ENCODE data around the gene HIVEP3. TPM values are rescaled to one million over a fixed set of nuclear protein-coding genes. Genes with fewer than 3 reads are reported as not detected.
A peak's percentile ranks its signal among the peaks of the same experiment; 100 is the strongest.

The HIVEP3 gene
- total and polyA plus RNA-seq, 2 donors = 2.8 to 3.1 TPM

DNA sequence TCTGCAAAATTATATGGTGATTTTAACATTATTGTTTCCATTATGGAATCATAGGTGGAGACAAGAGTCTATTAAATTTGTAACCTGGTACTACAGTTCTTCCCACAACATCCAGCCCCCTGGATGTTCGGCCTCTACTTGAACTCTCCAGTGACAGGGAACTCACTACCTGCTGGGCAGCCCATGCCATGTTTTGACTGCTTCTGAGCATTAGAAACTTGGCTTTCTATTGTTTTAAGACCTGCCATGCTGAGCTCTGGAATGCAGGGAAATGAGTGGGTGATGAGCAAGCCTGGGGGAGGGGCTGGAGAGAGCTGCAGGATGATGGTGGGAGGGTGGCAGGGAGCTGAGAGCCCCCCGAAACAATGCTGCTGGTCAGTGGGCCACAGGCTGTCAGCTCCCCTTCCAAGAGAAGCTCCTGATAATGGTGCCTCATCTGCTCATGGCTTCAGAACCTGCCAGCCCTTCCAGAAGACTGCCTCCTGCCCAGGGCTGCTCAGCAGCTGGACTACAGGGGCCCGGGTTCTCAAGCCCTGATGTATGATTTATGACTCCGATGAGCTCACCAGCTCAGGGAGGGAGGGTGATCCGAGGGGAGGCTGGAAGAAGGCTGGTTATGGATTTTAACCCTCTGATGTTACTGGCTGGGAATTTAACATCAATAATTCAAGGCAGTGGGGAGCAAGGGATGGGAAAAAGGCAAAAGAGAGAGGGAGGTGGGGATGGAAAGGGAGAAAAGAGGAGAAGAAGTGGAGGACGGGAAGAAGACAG, 205.0 kb downstream of the HIVEP3 start:
- Histone ChIP-seq H3K27ac (ENCODE audit: low read depth) (no peak overlapping the region), H3K4me3 (ENCODE audit: low read depth, low read length) (no peak overlapping the region), H3K36me3 (ENCODE audit: insufficient read depth) (no peaks in the 10 kb centered on the region), H3K4me1 (ENCODE audit: insufficient read depth) (no peaks in the 10 kb centered on the region)
- 42% methylated on average over 6 of the region's 6 CpGs for WGBS
- peak; percentile 65 for DNase-seq (ENCODE audit: extremely low spot score)

DNA sequence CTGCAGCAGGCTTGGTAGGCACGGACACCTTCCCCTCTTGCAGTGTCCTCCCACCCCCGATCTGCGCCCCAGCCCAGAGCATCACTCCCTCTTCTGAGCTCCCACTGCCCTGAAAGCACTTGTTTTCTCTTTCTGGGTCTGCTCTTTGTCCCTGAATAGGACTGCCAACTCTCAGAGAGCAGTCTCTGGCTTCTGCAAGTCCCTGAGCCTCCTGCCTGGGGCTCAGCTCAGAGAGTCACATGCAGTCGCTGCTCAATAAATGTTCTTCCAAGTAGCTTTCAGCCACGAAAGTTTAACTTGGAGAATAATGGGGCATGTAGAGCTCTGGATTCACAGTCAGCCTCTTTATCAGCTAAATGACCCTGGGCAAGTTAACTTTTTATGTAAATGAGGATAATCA, 205.6 kb downstream of the HIVEP3 start:
- H3K4me1 ChIP-seq (ENCODE audit: insufficient read depth) = no peaks in the 10 kb centered on the region
- H3K4me3 ChIP-seq (ENCODE audit: low read depth, low read length) = no peak overlapping the region
- no peak for DNase-seq (ENCODE audit: extremely low spot score)
- no peaks in the 10 kb centered on the region for H3K36me3 ChIP-seq (ENCODE audit: insufficient read depth)
- H3K27ac ChIP-seq (ENCODE audit: low read depth) = no peak overlapping the region
- 86% methylated on average over 5 of the region's 5 CpGs for WGBS

DNA sequence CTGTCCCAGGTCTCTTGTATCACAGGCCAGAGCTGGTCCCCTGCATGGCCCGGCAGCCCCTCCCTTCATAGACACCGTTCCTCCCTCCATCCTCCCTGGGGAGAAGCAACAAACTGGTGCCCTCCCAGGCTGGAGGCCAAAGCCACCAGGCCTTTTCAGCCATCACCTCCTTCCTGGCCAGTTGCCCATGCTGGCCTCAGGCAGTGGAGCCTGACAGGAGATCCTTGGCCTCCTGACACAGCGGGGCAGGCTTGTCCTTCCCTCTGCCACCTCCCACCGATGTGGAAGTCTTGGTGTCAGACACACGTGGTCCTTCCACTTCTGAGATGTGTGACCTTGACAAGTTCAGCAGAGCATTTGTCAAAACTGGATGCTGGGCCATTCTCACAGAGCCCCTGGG, 206.0 kb downstream of the HIVEP3 start:
- DNase-seq (ENCODE audit: extremely low spot score) = no peak
- H3K36me3 ChIP-seq (ENCODE audit: insufficient read depth) = no peaks in the 10 kb centered on the region
- H3K27ac ChIP-seq (ENCODE audit: low read depth) = no peak overlapping the region
- WGBS = 65% methylated on average over 5 of the region's 5 CpGs
- H3K4me1 ChIP-seq (ENCODE audit: insufficient read depth) = no peaks in the 10 kb centered on the region
- no peak overlapping the region for H3K4me3 ChIP-seq (ENCODE audit: low read depth, low read length)

DNA sequence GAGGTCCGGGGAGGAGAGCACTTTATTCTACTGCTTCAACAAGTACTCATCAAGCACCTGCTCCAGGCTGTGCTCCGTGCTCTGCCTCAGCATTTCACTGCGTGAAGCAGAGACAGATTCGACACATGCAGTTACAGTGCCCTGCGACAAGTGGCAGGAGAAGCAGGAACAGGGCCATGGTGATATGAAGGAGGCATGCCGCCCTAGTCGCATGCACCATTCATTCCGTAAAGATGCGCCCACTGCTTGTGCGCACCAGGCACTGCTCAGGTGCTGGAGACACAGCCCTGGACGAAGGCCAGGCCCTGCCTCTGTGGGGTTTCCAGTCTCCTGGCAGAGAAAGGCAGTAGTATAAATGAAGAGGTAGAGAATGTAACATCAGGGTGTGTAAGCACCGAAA, 206.6 kb downstream of the HIVEP3 start:
- WGBS = 96% methylated on average over 12 of the region's 12 CpGs
- H3K4me3 ChIP-seq (ENCODE audit: low read depth, low read length) = no peak overlapping the region
- H3K27ac ChIP-seq (ENCODE audit: low read depth) = no peak overlapping the region
- no peaks in the 10 kb centered on the region for H3K36me3 ChIP-seq (ENCODE audit: insufficient read depth)
- no peaks in the 10 kb centered on the region for H3K4me1 ChIP-seq (ENCODE audit: insufficient read depth)
- no peak for DNase-seq (ENCODE audit: extremely low spot score)

DNA sequence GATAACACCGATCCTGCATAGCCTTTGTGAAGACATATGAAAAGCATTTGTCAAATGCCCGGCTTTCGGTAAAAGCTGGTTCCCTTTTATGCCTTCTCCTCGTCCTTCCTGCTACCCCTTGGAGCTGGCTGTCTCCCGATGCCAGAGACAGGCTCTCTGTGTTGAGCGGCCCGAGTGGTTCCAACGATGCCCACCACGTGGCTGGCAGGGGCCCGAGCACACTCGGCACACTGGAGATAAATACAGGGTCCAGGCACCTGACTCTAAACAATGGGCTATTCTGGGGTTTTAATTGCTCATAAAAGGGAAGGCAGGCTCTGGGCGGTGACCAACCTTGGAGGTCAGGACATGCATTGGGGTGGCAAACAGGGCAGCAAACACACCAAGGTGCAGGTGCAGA, 207.1 kb downstream of the HIVEP3 start:
- DNase-seq (ENCODE audit: extremely low spot score) = no peak
- WGBS = 88% methylated on average over 12 of the region's 12 CpGs
- no peaks in the 10 kb centered on the region for H3K36me3 ChIP-seq (ENCODE audit: insufficient read depth)
- H3K27ac ChIP-seq (ENCODE audit: low read depth) = no peak overlapping the region
- H3K4me3 ChIP-seq (ENCODE audit: low read depth, low read length) = no peak overlapping the region
- H3K4me1 ChIP-seq (ENCODE audit: insufficient read depth) = no peaks in the 10 kb centered on the region

DNA sequence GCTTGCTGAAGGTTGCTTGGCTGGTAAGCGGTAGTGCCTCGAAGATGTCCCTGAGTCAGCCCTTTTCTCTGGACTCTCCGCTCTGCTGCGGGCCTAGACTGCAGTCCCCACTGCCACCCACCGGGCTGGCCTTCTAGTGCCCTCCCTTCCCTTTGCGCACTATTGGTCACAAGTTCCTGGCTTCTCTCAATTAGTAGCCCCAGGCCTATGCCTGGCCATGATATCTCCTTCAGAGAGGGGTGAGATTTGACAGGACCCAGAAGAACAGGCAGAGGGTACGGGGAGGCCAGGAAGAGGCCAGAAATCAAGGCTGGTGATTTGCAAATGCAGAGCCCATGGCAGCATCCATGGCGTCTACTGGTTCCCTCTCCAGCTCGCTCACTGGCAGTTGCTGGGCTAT, 207.7 kb downstream of the HIVEP3 start:
- no peak for DNase-seq (ENCODE audit: extremely low spot score)
- Histone ChIP-seq H3K4me3 (ENCODE audit: low read depth, low read length) (no peak overlapping the region), H3K27ac (ENCODE audit: low read depth) (no peak overlapping the region), H3K36me3 (ENCODE audit: insufficient read depth) (no peaks in the 10 kb centered on the region), H3K4me1 (ENCODE audit: insufficient read depth) (no peaks in the 10 kb centered on the region)
- WGBS = 90% methylated on average over 9 of the region's 9 CpGs

DNA sequence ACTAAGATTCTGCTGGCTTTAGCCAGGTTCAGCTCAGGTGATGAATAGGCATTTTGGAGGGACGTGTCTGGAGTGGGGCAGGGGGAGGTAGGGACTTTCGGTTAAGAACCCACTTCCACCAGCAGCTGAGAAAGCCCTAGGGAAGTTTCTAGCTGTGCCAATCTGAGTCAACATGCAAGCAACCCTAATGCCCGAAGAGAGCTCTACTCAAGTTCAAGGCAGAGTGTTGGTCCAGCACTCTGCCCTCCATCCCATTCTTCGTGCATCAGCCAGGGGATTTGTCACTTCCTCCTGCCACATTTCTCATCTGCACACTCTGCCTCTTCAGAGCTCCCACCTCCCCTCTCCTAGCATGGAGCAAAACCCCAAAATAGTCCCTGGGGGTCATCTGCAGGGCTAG, 208.8 kb downstream of the HIVEP3 start:
- no peaks in the 10 kb centered on the region for H3K4me1 ChIP-seq (ENCODE audit: insufficient read depth)
- H3K36me3 ChIP-seq (ENCODE audit: insufficient read depth) = no peaks in the 10 kb centered on the region
- WGBS = 81% methylated on average over 4 of the region's 4 CpGs
- no peak for DNase-seq (ENCODE audit: extremely low spot score)
- no peak overlapping the region for H3K4me3 ChIP-seq (ENCODE audit: low read depth, low read length)
- no peak overlapping the region for H3K27ac ChIP-seq (ENCODE audit: low read depth)

DNA sequence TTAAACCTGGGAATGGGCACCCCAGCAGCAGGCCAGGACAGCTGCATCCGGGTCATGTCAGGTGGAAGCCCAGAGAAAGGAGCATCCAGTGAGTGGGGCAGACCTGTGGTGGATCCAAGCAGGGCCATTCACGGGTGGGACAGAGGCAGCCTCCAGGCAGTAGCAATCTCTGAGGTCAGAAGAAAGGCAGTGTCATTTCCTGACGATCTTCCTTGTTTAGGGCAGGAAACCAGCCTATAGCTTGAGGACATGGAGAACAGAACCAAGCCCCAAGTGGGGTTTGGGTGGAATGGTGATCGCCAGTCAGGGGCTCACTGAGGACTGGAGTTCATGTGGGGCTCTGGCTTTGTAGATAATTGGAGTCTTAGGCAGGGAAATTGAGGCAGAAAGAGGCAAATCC, 209.4 kb downstream of the HIVEP3 start:
- H3K27ac ChIP-seq (ENCODE audit: low read depth) = no peak overlapping the region
- H3K4me1 ChIP-seq (ENCODE audit: insufficient read depth) = no peaks in the 10 kb centered on the region
- WGBS = 89% methylated on average over 4 of the region's 4 CpGs
- H3K36me3 ChIP-seq (ENCODE audit: insufficient read depth) = no peaks in the 10 kb centered on the region
- no peak for DNase-seq (ENCODE audit: extremely low spot score)
- H3K4me3 ChIP-seq (ENCODE audit: low read depth, low read length) = no peak overlapping the region

DNA sequence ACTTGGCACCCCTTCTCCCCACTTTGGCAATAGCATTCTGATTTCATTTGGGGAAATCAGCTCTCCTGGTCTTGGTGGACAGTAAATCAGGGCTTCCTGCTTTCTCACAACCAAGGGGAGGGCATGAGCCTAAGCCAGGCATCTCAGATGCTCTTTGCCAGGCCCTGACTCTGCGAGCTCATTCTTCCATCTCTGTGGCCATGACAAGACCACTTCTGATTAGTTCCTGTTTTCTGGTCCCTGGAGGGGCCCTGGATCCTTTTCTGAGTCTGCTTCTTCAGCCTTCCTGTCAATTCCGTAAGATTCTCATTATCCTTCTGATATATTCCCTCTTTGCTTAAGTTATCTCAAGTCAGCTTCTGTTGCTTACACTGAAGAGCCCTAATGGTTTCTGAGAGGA, 210.4 kb downstream of the HIVEP3 start:
- Histone ChIP-seq H3K27ac (ENCODE audit: low read depth) (no peak overlapping the region), H3K4me1 (ENCODE audit: insufficient read depth) (no peaks in the 10 kb centered on the region), H3K4me3 (ENCODE audit: low read depth, low read length) (no peak overlapping the region), H3K36me3 (ENCODE audit: insufficient read depth) (no peaks in the 10 kb centered on the region)
- DNase-seq (ENCODE audit: extremely low spot score) = no peak
- WGBS = 84% methylated on average over 2 of the region's 2 CpGs

DNA sequence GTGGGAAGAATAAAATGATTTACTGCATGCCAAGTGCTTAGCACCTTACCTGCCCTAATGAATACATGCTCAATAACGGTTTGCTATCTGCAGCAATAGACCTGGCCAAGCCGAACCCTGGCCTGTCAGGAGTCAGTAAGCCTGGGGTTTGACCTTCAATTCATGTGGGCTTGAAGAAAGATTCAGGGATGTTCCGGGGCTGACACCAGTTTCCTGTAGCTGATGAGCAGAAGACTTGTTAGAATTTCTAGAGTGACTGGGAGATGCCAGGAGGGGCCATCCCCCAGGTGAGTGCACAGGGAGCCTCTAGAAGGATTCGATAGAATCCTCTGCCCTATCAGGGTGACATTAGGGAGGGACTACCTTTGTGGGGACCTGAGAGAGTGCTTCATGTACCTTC, 210.9 kb downstream of the HIVEP3 start:
- no peak for DNase-seq (ENCODE audit: extremely low spot score)
- no peak overlapping the region for H3K27ac ChIP-seq (ENCODE audit: low read depth)
- H3K36me3 ChIP-seq (ENCODE audit: insufficient read depth) = no peaks in the 10 kb centered on the region
- H3K4me1 ChIP-seq (ENCODE audit: insufficient read depth) = no peaks in the 10 kb centered on the region
- WGBS = 93% methylated on average over 4 of the region's 4 CpGs
- no peak overlapping the region for H3K4me3 ChIP-seq (ENCODE audit: low read depth, low read length)

DNA sequence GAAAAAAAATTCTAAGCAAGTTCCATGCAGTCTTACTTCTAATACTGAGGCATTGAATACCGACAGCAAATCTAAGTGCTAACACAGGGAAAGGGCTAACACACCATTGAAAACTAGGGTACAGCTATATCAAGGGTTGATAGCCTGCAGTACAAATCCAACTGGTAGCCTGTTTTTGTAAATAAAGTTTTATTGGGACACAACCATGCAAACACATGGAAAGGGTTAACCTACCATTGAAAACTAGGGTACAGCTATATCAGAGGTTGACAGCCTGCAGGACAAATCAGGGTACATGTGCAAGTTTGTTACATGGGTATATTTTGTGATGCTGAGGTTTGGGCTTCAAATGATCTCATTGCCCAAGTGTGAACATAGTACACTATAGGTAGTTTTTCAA, 212.9 kb downstream of the HIVEP3 start:
- WGBS = 89% methylated on average over 1 of the region's 1 CpG
- Histone ChIP-seq H3K4me1 (ENCODE audit: insufficient read depth) (no peaks in the 10 kb centered on the region), H3K4me3 (ENCODE audit: low read depth, low read length) (no peak overlapping the region), H3K27ac (ENCODE audit: low read depth) (no peak overlapping the region), H3K36me3 (ENCODE audit: insufficient read depth) (no peaks in the 10 kb centered on the region)
- no peak for DNase-seq (ENCODE audit: extremely low spot score)

DNA sequence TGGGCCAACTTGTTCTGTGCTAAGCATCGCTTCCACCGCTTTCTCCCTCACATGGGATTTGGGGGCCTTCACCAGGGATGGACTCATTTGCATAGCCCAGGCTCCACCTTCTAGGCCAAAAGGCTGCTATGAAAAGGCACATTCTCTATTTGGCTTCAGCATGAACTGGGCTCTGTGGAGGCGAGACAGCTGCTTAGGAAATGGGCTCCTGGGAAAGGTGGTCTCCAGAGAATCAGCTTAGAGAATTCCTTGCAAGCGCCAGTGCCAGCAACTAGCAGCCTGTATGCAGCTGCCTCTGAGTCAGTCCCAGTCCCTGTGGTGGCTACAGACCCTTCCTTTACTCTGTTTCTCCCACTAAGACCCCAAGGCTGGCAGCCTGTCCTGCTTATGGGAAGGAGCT, 214.5 kb downstream of the HIVEP3 start:
- Histone ChIP-seq H3K36me3 (ENCODE audit: insufficient read depth) (no peaks in the 10 kb centered on the region), H3K4me1 (ENCODE audit: insufficient read depth) (no peaks in the 10 kb centered on the region), H3K27ac (ENCODE audit: low read depth) (no peak overlapping the region), H3K4me3 (ENCODE audit: low read depth, low read length) (no peak overlapping the region)
- DNase-seq (ENCODE audit: extremely low spot score) = no peak
- 96% methylated on average over 4 of the region's 4 CpGs for WGBS

DNA sequence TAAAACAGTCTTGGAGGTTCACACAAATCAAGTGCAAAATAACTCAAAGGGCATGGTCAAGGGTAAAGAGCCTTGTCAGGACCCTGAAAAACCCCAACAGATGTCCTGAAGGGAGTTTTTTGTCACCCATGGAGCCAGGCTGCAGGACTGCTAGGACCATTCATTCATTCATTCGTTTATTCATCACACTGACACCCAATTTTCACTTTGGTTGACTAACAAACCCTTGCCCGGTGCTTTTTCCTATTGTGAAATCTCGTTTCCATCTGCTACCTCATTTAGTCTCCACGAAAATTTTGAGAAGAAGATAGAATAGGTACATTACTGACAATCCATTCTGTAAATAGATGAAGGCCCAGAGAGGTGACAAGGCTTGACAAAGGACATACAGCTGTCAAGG, 216.0 kb downstream of the HIVEP3 start:
- no peak for DNase-seq (ENCODE audit: extremely low spot score)
- H3K36me3 ChIP-seq (ENCODE audit: insufficient read depth) = no peaks in the 10 kb centered on the region
- no peaks in the 10 kb centered on the region for H3K4me1 ChIP-seq (ENCODE audit: insufficient read depth)
- WGBS = 83% methylated on average over 4 of the region's 4 CpGs
- no peak overlapping the region for H3K27ac ChIP-seq (ENCODE audit: low read depth)
- no peak overlapping the region for H3K4me3 ChIP-seq (ENCODE audit: low read depth, low read length)

DNA sequence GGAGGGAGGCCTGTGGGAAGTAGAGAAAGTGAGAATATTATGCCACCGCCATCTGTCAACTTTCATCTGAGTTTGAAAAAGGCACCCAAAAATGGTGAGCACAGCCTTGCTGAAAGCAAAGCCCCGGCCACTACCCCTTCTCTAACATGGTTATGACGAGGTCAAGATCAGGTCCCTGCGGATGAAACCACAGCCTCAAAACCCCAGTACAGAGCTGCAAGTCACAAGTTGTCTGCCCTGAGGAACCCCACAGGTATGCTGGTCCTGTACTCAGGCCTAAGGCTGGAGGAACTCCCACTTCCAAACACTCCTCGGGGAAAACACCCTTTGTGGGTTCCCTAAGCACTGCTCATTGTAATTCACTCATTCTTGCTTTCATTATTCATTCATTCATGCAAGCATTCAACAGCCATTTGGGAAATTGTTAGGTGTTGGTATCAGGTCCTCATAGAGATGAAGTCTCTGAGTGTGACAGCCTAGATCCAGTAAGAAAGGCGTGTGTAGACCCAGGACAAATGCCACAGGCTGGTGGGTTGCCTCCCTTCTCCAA, 217.7 kb downstream of the HIVEP3 start:
- WGBS = 82% methylated on average over 6 of the region's 6 CpGs

More for the DNA sequence above, 217.7 kb downstream of the HIVEP3 start:
- Histone ChIP-seq H3K36me3 (ENCODE audit: insufficient read depth) (no peaks in the 10 kb centered on the region), H3K4me1 (ENCODE audit: insufficient read depth) (no peaks in the 10 kb centered on the region), H3K27ac (ENCODE audit: low read depth) (no peak overlapping the region), H3K4me3 (ENCODE audit: low read depth, low read length) (no peak overlapping the region)
- DNase-seq (ENCODE audit: extremely low spot score) = no peak

Measured in urinary bladder (tissue), 4 donors.